Measurements from ENCODE around the gene THSD4.

The THSD4 gene

DNA sequence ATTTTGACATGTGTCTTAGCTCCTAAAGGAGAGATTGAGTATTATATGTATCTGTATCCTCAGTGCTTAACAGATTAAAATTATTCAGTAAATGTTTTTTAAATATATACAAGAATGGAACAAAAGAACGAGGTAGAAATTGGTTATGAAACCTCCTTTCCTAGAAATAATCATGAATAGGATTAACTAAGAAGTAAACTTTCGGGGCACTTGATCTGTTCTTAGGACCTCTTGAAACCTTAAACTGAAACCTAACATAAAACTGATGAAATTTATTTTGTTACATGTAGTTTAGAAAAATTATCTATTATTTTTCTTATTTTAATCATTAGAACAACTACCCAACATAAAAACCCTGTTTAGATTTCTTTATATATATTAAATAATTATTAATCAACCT, 311.5 kb downstream of the THSD4 start:
- TF ChIP-seq POLR2AphosphoS5 (IDR thresholded peaks at IDR 0.05; ENCODE audit: low read depth): no peak
- TF ChIP-seq SPI1 (IDR thresholded peaks at IDR 0.05; ENCODE audit: borderline replicate concordance, low read depth): no peak
- TF ChIP-seq, protein P1, sequence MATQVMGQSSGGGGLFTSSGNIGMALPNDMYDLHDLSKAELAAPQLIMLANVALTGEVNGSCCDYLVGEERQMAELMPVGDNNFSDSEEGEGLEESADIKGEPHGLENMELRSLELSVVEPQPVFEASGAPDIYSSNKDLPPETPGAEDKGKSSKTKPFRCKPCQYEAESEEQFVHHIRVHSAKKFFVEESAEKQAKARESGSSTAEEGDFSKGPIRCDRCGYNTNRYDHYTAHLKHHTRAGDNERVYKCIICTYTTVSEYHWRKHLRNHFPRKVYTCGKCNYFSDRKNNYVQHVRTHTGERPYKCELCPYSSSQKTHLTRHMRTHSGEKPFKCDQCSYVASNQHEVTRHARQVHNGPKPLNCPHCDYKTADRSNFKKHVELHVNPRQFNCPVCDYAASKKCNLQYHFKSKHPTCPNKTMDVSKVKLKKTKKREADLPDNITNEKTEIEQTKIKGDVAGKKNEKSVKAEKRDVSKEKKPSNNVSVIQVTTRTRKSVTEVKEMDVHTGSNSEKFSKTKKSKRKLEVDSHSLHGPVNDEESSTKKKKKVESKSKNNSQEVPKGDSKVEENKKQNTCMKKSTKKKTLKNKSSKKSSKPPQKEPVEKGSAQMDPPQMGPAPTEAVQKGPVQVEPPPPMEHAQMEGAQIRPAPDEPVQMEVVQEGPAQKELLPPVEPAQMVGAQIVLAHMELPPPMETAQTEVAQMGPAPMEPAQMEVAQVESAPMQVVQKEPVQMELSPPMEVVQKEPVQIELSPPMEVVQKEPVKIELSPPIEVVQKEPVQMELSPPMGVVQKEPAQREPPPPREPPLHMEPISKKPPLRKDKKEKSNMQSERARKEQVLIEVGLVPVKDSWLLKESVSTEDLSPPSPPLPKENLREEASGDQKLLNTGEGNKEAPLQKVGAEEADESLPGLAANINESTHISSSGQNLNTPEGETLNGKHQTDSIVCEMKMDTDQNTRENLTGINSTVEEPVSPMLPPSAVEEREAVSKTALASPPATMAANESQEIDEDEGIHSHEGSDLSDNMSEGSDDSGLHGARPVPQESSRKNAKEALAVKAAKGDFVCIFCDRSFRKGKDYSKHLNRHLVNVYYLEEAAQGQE (IDR thresholded peaks at IDR 0.05; ENCODE audit: insufficient replicate concordance, low read depth): no peak
- no peak for TF ChIP-seq GABPA (IDR thresholded peaks at IDR 0.05; ENCODE audit: low read depth)
- TF ChIP-seq, protein P2, sequence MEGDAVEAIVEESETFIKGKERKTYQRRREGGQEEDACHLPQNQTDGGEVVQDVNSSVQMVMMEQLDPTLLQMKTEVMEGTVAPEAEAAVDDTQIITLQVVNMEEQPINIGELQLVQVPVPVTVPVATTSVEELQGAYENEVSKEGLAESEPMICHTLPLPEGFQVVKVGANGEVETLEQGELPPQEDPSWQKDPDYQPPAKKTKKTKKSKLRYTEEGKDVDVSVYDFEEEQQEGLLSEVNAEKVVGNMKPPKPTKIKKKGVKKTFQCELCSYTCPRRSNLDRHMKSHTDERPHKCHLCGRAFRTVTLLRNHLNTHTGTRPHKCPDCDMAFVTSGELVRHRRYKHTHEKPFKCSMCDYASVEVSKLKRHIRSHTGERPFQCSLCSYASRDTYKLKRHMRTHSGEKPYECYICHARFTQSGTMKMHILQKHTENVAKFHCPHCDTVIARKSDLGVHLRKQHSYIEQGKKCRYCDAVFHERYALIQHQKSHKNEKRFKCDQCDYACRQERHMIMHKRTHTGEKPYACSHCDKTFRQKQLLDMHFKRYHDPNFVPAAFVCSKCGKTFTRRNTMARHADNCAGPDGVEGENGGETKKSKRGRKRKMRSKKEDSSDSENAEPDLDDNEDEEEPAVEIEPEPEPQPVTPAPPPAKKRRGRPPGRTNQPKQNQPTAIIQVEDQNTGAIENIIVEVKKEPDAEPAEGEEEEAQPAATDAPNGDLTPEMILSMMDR (IDR thresholded peaks at IDR 0.05; ENCODE audit: insufficient read depth, low read length): no peak
- Histone ChIP-seq H3K4me3 (replicated peaks; ENCODE audit: insufficient read depth, low read length) (no peak overlapping the region), H3K27me3 (ENCODE audit: insufficient read depth, poor library complexity, severe bottlenecking) (peaks cover 3% of the 10 kb centered on the region), H3K27ac (replicated peaks) (no peak overlapping the region)
- no peak for DNase-seq (ENCODE audit: low read depth in 1 of 2, low spot score in 1 of 2)

DNA sequence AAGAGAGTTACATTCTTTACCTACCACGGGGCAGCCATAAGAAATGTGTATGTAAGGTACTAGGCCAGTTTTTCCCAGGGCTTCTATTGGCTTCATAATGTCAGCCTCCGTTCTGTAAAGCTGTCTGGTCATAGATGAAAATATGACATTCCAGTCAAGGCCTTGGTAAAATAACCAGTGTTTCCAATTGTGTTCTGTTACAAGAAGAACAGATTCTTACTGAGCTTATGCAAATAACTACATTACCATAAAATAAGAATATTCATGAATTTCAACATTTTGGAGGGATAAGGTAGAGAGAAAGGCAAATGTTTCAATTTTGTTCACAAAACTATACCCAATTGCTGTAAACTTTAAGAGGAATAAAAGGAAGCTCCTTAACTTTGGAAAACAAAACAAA, 315.5 kb downstream of the THSD4 start:
- Histone ChIP-seq H3K27ac (replicated peaks) (no peak overlapping the region), H3K4me3 (replicated peaks; ENCODE audit: insufficient read depth, low read length) (no peak overlapping the region)
- TF ChIP-seq SPI1 (IDR thresholded peaks at IDR 0.05; ENCODE audit: borderline replicate concordance, low read depth) (no peak), GABPA (IDR thresholded peaks at IDR 0.05; ENCODE audit: low read depth) (no peak), POLR2AphosphoS5 (IDR thresholded peaks at IDR 0.05; ENCODE audit: low read depth) (no peak)
- TF ChIP-seq, protein P1 (IDR thresholded peaks at IDR 0.05; ENCODE audit: insufficient replicate concordance, low read depth): no peak
- TF ChIP-seq, protein P2 (IDR thresholded peaks at IDR 0.05; ENCODE audit: insufficient read depth, low read length): no peak

DNA sequence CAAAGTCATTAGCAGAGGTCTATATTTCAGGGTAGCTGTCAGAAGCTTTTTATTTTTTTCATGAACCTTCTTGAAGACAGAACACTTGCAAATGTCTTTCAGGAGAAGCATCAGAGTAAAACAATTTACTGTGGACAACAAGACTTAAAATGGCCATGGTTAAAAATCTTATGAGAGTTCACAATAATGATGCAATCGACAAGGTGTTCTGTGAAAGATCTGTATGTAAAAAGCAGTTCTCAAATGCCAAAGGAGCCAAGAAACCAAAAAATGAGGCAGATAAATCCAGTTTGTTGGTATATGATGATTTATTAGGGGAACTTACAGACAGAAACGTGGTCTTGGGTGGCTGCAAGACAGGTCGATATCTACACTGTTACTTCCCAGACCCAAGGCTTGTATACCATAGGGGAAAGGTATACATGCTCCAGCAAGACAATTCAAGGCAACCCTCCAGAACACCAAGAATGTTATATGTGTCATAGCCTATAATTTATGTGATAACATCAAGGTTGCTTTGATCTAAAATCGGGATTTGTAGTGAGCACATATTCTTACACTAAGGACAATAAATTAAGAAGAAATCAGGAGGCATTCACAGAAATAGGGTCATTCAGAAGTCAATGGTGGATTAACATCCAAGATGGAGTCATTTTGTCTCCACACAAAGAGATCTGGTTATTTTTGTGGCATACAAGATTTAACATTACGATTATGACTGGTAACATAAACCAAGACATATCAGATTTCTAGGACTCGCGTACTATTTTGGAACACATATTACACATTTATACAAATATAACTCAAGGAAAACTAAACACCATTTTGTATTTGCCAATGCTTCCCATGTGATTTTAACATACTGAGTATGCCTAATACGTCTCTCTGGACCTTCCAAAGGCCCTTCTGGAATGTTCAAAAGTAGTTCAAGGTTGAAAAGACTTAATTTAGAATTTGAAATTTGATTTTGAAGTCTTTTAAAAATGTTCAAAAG, 316.4 kb downstream of the THSD4 start:
- no peak overlapping the region for H3K27ac ChIP-seq (replicated peaks)
- H3K27me3 ChIP-seq (ENCODE audit: insufficient read depth, poor library complexity, severe bottlenecking): no peaks in the 10 kb centered on the region
- H3K4me3 ChIP-seq (replicated peaks; ENCODE audit: insufficient read depth, low read length): no peak overlapping the region
- TF ChIP-seq GABPA (IDR thresholded peaks at IDR 0.05; ENCODE audit: low read depth): no peak
- TF ChIP-seq, protein P2 (IDR thresholded peaks at IDR 0.05; ENCODE audit: insufficient read depth, low read length): no peak
- TF ChIP-seq, protein P1 (IDR thresholded peaks at IDR 0.05; ENCODE audit: insufficient replicate concordance, low read depth): no peak
- no peak for TF ChIP-seq SPI1 (IDR thresholded peaks at IDR 0.05; ENCODE audit: borderline replicate concordance, low read depth)
- TF ChIP-seq POLR2AphosphoS5 (IDR thresholded peaks at IDR 0.05; ENCODE audit: low read depth): no peak
- no peak for DNase-seq (ENCODE audit: low read depth in 1 of 2, low spot score in 1 of 2)

More for the DNA sequence above, 315.5 kb downstream of the THSD4 start:
- peaks cover 3% of the 10 kb centered on the region for H3K27me3 ChIP-seq (ENCODE audit: insufficient read depth, poor library complexity, severe bottlenecking)
- DNase-seq (ENCODE audit: low read depth in 1 of 2, low spot score in 1 of 2): no peak

All from HL-60 (cell line).